Lower leg skin (tissue), 4 donors: ENCODE measurements around the gene PPIP5K1. TPM values are rescaled to one million over a fixed set of nuclear protein-coding genes. Genes with fewer than 3 reads are reported as not detected.
A peak's percentile ranks its signal among the peaks of the same experiment; 100 is the strongest.

Experiments used
- DNase-seq, 2 donors: peaks; one replicate each; pipeline ENCODE4 v3.0.0-alpha.2; 2019; ENCODE audit warnings: low spot score in 2 of 2
- H3K4me3 ChIP-seq: fragments of 200-600 bp; sonication (generic); 2 replicates; pipeline ENCODE4 v1.5.1; 2017; ENCODE audit warnings: mild to moderate bottlenecking, low read depth; ENCODE audit not compliant: poor library complexity, severe bottlenecking
- POLR2A ChIP-seq, 2 donors: fragments of 450-650 bp; IDR thresholded peaks; one replicate each; pipeline ENCODE4 v1.6.1; 2016 to 2017; ENCODE audit warnings: antibody characterized with exemption in 2 of 2, mild to moderate bottlenecking in 1 of 2, moderate library complexity in 1 of 2
- WGBS, 2 donors: methylation state at CpG; one replicate each; pipeline ENCODE4 v1.1.5; 2018; 5-methylcytosine and 5-hydroxymethylcytosine counted together
- intact Hi-C: fragments of 100-400 bp; cut with DNase I; formaldehyde crosslinking; loops from one replicate; pipeline ENCODE4 v1.15.0; 2023; ENCODE audit warnings: low total_unique reads
- total RNA-seq, 4 donors: library from RNA; depleted of rRNA; stranded (reverse); fragments of >200 nt; gene quantifications; one replicate each; pipeline ENCODE4 v1.1.0, GENCODE V29; 2016
- TF ChIP-seq, protein P1 (sequence below), 3 donors: fragments of 450-650 bp; IDR thresholded peaks; one replicate each; pipeline ENCODE4 v1.5.1; 2016; ENCODE audit warnings: antibody characterized with exemption in 3 of 3, mild to moderate bottlenecking in 3 of 3, moderate library complexity in 2 of 3

The PPIP5K1 gene
- total RNA-seq, 4 donors from 2014 or later: 15.8 to 115 (median 20.3) TPM

DNA sequence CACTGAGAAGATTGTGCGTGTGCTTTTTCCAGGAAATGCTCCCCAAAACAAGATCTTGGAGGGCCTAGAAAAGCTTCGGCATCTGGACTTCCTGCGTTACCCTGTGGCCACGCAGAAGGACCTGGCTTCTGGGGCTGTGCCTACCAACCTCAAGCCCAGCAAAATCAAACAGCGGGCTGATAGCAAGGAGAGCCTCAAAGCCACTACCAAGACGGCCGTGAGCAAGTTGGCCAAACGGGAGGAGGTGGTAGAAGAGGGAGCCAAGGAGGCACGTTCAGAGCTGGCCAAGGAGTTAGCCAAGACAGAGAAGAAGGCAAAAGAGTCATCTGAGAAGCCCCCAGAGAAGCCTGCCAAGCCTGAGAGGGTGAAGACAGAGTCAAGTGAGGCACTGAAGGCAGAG is 67.8 kb downstream of the PPIP5K1 start:
- no peak overlapping the region for H3K4me3 ChIP-seq
- 72 to 81% methylated on average over 9 of the region's 9 CpGs for WGBS, 2 donors
- peak in 1 of 2 donors; percentile 59 for DNase-seq
- TF ChIP-seq POLR2A (IDR thresholded peaks at IDR 0.05): no peak
- TF ChIP-seq, protein P1, sequence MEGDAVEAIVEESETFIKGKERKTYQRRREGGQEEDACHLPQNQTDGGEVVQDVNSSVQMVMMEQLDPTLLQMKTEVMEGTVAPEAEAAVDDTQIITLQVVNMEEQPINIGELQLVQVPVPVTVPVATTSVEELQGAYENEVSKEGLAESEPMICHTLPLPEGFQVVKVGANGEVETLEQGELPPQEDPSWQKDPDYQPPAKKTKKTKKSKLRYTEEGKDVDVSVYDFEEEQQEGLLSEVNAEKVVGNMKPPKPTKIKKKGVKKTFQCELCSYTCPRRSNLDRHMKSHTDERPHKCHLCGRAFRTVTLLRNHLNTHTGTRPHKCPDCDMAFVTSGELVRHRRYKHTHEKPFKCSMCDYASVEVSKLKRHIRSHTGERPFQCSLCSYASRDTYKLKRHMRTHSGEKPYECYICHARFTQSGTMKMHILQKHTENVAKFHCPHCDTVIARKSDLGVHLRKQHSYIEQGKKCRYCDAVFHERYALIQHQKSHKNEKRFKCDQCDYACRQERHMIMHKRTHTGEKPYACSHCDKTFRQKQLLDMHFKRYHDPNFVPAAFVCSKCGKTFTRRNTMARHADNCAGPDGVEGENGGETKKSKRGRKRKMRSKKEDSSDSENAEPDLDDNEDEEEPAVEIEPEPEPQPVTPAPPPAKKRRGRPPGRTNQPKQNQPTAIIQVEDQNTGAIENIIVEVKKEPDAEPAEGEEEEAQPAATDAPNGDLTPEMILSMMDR (IDR thresholded peaks at IDR 0.05): no peak
- intact Hi-C loops: no loop called here

DNA sequence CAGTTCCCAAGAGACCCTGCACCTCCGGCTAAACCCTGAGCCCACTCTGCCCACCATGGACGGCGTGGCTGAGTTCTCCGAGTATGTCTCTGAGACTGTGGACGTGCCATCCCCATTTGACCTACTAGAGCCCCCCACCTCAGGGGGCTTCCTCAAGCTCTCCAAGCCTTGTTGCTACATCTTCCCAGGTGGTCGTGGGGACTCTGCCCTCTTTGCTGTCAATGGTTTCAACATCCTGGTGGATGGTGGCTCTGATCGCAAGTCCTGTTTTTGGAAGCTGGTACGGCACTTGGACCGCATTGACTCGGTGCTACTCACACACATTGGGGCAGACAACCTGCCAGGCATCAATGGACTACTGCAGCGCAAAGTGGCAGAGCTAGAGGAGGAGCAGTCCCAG is 68.6 kb downstream of the PPIP5K1 start:
- TF ChIP-seq, protein P1 (IDR thresholded peaks at IDR 0.05): no peak
- TF ChIP-seq POLR2A (IDR thresholded peaks at IDR 0.05): no peak
- 92 to 96% methylated on average over 11 of the region's 11 CpGs for WGBS, 2 donors
- intact Hi-C loops: no loop called here
- no peak overlapping the region for H3K4me3 ChIP-seq
- DNase-seq: peak in 1 of 2 donors; percentile 48

DNA sequence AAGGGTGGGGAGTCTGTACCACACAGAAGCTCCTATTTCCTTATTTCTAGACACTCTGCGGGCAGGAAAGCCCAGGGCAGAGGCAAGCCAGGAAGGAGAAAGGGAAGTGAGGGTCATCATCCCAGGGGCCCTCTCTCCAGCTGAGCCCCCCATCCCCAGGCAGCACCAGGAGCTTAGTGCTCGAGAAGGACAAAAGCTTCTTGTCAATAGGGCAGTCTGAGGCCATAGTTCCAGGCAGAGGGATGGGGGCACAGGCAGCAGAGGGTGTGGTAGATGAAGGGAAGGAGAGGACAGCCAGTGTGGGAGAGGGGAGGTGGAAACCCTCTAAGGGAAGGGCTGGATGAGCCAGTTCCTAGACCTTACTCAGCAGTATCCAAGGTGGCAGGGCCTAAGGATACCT is 69.9 kb downstream of the PPIP5K1 start:
- intact Hi-C loops: no loop called here
- peak in 1 of 2 donors; percentile 63 for DNase-seq
- no peak overlapping the region for H3K4me3 ChIP-seq
- TF ChIP-seq, protein P1 (IDR thresholded peaks at IDR 0.05): no peak
- no peak for TF ChIP-seq POLR2A (IDR thresholded peaks at IDR 0.05)
- 59 to 73% methylated on average over 2 of the region's 2 CpGs for WGBS, 2 donors

DNA sequence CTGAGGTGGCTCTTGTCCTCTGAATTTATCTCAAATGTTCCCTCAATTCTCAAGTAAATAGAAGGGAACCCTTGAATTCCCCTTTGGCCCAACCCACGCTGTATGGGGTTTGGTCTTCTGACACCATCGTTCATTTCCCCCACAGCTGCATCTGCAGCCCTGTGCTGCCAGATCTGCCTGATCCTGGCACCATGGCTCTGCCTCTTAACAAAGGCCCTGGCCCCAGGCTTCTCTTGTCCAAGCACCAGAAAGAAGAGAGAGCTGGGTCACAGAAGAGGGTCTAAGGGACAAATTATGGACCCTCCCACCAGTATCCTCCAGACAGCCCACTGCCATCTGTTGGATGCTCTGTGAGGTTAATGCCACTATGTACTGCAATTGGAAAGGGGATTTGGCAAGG is 70.8 kb downstream of the PPIP5K1 start:
- WGBS, 2 donors: 62 to 65% methylated on average over 2 of the region's 2 CpGs
- peak in 1 of 2 donors; percentile 56 for DNase-seq
- TF ChIP-seq, protein P1 (IDR thresholded peaks at IDR 0.05): no peak
- no peak for TF ChIP-seq POLR2A (IDR thresholded peaks at IDR 0.05)
- no peak overlapping the region for H3K4me3 ChIP-seq
- intact Hi-C loops: no loop called here

DNA sequence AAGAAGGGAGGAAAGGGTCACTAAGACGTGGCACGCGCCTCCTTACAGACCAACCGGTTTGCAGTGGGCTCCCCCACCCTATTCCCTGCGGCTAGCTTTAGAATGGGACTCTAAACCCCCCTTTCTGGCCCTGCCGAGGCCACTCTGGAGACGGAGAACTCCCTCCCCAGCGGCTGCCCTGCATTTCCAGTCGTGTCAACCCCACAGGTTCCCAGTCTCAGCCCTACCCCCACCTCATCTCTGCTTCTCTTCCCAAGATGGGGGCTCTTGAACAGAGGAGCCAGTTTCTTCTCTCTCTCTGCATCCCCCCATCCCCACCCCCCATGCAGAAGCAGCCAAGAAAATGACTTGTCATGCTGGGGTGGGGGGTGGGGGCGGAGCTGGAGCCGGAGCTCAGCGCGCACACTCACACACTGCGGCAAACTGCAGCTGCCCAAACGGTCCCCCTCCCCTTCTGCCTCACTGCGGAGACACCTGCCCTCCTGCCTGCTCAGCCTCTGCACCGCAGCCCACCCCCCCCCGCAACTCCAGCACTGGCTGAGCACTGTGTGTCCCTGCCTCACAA is 71.7 kb downstream of the PPIP5K1 start:
- peak overlapping the region; percentile 13 for H3K4me3 ChIP-seq
- DNase-seq: peak in 1 of 2 donors; percentile 75
- 4 to 6% methylated on average over 18 of the region's 18 CpGs for WGBS, 2 donors
- no peak for TF ChIP-seq POLR2A (IDR thresholded peaks at IDR 0.05)
- TF ChIP-seq, protein P1 (IDR thresholded peaks at IDR 0.05): no peak
- intact Hi-C loops: no loop called here
